ENCODE results near the gene NEDD9. TPM values are rescaled to one million over a fixed set of nuclear protein-coding genes. Genes with fewer than 3 reads are reported as not detected.

NEDD9 gene
- total and polyA plus RNA-seq, 2 of the 13 experiments (the other 11 are each of a cell fraction or from before 2014, with no cell fraction given): 27.1 to 389 TPM

DNA sequence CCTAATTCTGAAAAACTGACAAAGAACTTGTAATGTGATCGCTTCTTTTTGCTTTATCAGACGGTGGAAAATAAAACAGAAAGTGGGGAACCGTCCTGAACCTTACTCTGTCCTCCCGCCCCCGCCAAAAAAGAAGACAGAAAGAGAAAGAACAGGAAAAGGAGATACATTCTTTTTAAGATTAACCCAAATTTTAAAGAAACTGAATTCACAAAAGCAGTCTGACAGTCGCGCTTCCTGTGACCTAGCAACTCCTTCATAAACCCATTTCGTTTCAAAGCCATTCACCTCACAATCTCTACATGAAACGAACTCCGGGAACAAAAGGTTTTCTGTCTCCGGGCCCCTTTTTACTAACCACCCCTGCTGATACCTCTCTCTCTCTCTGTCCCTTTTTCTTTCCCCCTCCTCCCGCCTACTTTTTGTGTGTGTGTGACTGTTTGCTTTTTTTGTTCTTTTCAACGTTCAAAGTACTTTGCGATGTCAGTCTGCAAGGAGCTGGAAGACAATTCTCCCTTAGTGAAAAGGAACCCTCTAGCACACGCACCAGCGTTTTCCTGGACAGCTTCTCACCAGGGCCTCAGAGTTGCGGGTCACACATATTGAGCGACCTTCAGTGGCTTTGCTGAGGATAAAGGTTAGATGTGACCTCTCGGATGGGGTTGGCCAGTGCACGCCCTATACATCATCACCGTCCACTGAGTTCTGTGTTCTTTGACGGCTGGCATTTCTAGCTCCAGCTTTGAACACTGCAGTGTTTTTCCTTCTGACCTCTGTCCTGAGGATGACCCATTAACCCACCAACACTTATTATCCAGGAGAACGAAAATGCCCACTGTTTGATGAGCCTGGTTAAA is 530 bp upstream of the NEDD9 start (continued):
- TF ChIP-seq, protein P1, sequence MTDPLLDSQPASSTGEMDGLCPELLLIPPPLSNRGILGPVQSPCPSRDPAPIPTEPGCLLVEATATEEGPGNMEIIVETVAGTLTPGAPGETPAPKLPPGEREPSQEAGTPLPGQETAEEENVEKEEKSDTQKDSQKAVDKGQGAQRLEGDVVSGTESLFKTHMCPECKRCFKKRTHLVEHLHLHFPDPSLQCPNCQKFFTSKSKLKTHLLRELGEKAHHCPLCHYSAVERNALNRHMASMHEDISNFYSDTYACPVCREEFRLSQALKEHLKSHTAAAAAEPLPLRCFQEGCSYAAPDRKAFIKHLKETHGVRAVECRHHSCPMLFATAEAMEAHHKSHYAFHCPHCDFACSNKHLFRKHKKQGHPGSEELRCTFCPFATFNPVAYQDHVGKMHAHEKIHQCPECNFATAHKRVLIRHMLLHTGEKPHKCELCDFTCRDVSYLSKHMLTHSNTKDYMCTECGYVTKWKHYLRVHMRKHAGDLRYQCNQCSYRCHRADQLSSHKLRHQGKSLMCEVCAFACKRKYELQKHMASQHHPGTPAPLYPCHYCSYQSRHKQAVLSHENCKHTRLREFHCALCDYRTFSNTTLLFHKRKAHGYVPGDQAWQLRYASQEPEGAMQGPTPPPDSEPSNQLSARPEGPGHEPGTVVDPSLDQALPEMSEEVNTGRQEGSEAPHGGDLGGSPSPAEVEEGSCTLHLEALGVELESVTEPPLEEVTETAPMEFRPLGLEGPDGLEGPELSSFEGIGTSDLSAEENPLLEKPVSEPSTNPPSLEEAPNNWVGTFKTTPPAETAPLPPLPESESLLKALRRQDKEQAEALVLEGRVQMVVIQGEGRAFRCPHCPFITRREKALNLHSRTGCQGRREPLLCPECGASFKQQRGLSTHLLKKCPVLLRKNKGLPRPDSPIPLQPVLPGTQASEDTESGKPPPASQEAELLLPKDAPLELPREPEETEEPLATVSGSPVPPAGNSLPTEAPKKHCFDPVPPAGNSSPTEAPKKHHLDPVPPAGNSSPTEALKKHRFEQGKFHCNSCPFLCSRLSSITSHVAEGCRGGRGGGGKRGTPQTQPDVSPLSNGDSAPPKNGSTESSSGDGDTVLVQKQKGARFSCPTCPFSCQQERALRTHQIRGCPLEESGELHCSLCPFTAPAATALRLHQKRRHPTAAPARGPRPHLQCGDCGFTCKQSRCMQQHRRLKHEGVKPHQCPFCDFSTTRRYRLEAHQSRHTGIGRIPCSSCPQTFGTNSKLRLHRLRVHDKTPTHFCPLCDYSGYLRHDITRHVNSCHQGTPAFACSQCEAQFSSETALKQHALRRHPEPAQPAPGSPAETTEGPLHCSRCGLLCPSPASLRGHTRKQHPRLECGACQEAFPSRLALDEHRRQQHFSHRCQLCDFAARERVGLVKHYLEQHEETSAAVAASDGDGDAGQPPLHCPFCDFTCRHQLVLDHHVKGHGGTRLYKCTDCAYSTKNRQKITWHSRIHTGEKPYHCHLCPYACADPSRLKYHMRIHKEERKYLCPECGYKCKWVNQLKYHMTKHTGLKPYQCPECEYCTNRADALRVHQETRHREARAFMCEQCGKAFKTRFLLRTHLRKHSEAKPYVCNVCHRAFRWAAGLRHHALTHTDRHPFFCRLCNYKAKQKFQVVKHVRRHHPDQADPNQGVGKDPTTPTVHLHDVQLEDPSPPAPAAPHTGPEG (CRISPR knock-in tag; IDR thresholded peaks at IDR 0.05): 0 out of 2 replicates have a peak, but pooled peaks have one; percentile 41
- TF ChIP-seq SMC3 (IDR thresholded peaks at IDR 0.05; ENCODE audit: low read length) (peak; percentile 8; the same call in 1 of the 2 replicates), SRY (CRISPR knock-in tag; IDR thresholded peaks at IDR 0.05) (peak; percentile 63; the same call in 1 of the 2 replicates), SMAD1 (CRISPR knock-in tag; IDR thresholded peaks at IDR 0.05; ENCODE audit: borderline replicate concordance, low read depth) (peak; percentile 77; the same call in 1 of the 2 replicates), DPF2 (CRISPR knock-in tag; IDR thresholded peaks at IDR 0.05; ENCODE audit: borderline replicate concordance, low read depth) (peak; percentile 67; the same call in 1 of the 2 replicates), SNAPC2 (CRISPR knock-in tag; IDR thresholded peaks at IDR 0.05) (peak; percentile 52; the same call in 1 of the 2 replicates), KLF9 (CRISPR knock-in tag; IDR thresholded peaks at IDR 0.05; ENCODE audit: low read depth) (no peak), ZNF207 (IDR thresholded peaks at IDR 0.05; ENCODE audit: borderline replicate concordance) (no peak), SRSF9 (IDR thresholded peaks at IDR 0.05; ENCODE audit: borderline replicate concordance, insufficient read depth, low read depth, low read length, poor library complexity, severe bottlenecking) (no peak), ZFP82 (CRISPR knock-in tag; IDR thresholded peaks at IDR 0.05; ENCODE audit: borderline replicate concordance) (peak; percentile 25; the same call in 1 of the 2 replicates), TSC22D2 (CRISPR knock-in tag; IDR thresholded peaks at IDR 0.05; ENCODE audit: borderline replicate concordance) (peak; percentile 61; the same call in 1 of the 2 replicates), CCAR2 (optimal IDR thresholded peaks at IDR 0.05; ENCODE audit: low read depth, low read length) (no peak), NCOR1 (IDR thresholded peaks at IDR 0.05; ENCODE audit: borderline replicate concordance, low read length) (peak; percentile 89; the same call in 1 of the 2 replicates), ZEB1 (IDR thresholded peaks at IDR 0.05; ENCODE audit: insufficient replicate concordance, low read depth) (peak; percentile 4), ZMYM3 (CRISPR knock-in tag; IDR thresholded peaks at IDR 0.05) (peak; percentile 49; the same call in 1 of the 2 replicates), ZNF713 (CRISPR knock-in tag; IDR thresholded peaks at IDR 0.05) (no peak), CBX5 (CRISPR knock-in tag; IDR thresholded peaks at IDR 0.05; ENCODE audit: borderline replicate concordance) (0 out of 2 replicates have a peak, but pooled peaks have one; percentile 60), NCOA2 (CRISPR knock-in tag; IDR thresholded peaks at IDR 0.05) (peak; percentile 72)
- TF ChIP-seq, protein P2, sequence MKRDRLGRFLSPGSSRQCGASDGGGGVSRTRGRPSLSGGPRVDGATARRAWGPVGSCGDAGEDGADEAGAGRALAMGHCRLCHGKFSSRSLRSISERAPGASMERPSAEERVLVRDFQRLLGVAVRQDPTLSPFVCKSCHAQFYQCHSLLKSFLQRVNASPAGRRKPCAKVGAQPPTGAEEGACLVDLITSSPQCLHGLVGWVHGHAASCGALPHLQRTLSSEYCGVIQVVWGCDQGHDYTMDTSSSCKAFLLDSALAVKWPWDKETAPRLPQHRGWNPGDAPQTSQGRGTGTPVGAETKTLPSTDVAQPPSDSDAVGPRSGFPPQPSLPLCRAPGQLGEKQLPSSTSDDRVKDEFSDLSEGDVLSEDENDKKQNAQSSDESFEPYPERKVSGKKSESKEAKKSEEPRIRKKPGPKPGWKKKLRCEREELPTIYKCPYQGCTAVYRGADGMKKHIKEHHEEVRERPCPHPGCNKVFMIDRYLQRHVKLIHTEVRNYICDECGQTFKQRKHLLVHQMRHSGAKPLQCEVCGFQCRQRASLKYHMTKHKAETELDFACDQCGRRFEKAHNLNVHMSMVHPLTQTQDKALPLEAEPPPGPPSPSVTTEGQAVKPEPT (CRISPR knock-in tag; IDR thresholded peaks at IDR 0.05; ENCODE audit: low read depth): 0 out of 2 replicates have a peak, but pooled peaks have one; percentile 44
- TF ChIP-seq, protein P3, sequence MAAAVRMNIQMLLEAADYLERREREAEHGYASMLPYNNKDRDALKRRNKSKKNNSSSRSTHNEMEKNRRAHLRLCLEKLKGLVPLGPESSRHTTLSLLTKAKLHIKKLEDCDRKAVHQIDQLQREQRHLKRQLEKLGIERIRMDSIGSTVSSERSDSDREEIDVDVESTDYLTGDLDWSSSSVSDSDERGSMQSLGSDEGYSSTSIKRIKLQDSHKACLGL (CRISPR knock-in tag; IDR thresholded peaks at IDR 0.05): no peak

Data from HepG2 (cell line).